HG03521 (cell line): Measurements from ENCODE around the gene COLEC12.
"Not testable (repeated sequence)": the region's sequence is repeated elsewhere in the genome, so short reads cannot be mapped to it uniquely, and the experiment has no call there.

Experiments used
- ATAC-seq: cut with Tn5 transposase; IDR thresholded peaks from one replicate; pipeline ENCODE4 v1.9.1; 2021; ENCODE audit warnings: mild to moderate bottlenecking, moderate library complexity; ENCODE audit not compliant: unreplicated experiment

The COLEC12 gene

GRCh38 chr18:294566-294965, 205.9 kb downstream of the COLEC12 start:
- no peak for ATAC-seq

- no peak for ATAC-seq
Measured at GRCh38 chr18:293536-293935, 207.0 kb downstream of the COLEC12 start.

GRCh38 chr18:292271-292670, 208.2 kb downstream of the COLEC12 start:
- no peak for ATAC-seq

GRCh38 chr18:289970-290369, 210.5 kb downstream of the COLEC12 start:
- not testable (repeated sequence) for ATAC-seq

GRCh38 chr18:289026-289425, 211.5 kb downstream of the COLEC12 start:
- ATAC-seq: no peak

GRCh38 chr18:286515-287310, 213.8 kb downstream of the COLEC12 start:
- ATAC-seq: no peak

GRCh38 chr18:285817-286216, 214.7 kb downstream of the COLEC12 start:
- no peak for ATAC-seq

- no peak for ATAC-seq
Measured at GRCh38 chr18:275486-275885, 225.0 kb downstream of the COLEC12 start.

GRCh38 chr18:274313-274712, 226.2 kb downstream of the COLEC12 start:
- ATAC-seq: no peak

- ATAC-seq: no peak
Measured at GRCh38 chr18:273525-273924, 227.0 kb downstream of the COLEC12 start.

- ATAC-seq: no peak
Measured at GRCh38 chr18:272650-273049, 227.9 kb downstream of the COLEC12 start.

GRCh38 chr18:269480-270095, 230.9 kb downstream of the COLEC12 start:
- no peak for ATAC-seq

- ATAC-seq: peak; percentile 86
Measured at GRCh38 chr18:267688-268552, 232.6 kb downstream of the COLEC12 start, which contains the start of gene THOC1. Gene THOC1, minus strand, starts transcription at chr18:268047. Its CDS starts 28 bp downstream, at chr18:268019.

GRCh38 chr18:267380-267687, 233.2 kb downstream of the COLEC12 start:
- no peak for ATAC-seq
